ENCODE results near the gene DOCK7. TPM values are rescaled to one million over a fixed set of nuclear protein-coding genes. Genes with fewer than 3 reads are reported as not detected.

Gene DOCK7
- total RNA-seq, 1 donor from 2014 or later, result 13.4 TPM

DNA sequence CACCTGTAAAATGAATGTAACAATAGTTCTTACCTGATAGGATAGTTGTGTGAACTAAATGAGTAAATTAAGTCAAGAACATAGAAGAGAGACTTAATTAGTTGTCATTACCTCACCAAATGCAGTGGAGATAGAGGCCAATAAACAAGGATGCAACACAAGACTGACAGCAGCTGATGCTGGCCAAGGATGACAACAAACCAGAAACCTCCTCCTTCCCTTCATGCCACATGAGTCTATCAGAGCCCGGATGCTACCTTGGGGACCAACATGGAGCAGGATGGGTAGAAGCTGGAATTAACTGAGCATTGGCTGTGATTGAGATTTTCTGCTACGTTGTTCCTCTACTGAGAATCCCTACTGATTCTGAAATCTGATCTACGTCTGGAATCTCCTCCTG, 281.6 kb downstream of the DOCK7 start:
- Mint-ChIP-seq H3K27me3 (no peaks in the 10 kb centered on the region), H3K4me3 (no peak overlapping the region), H3K36me3 (ENCODE audit: low read depth) (no peaks in the 10 kb centered on the region), H3K9me3 (no peaks in the 10 kb centered on the region), H3K27ac (no peak overlapping the region), H3K4me1 (no peaks in the 10 kb centered on the region)
- intact Hi-C loops (cut with micrococcal nuclease), result loop anchor here (2.0 kb wide), 1 partner anchor 112 kb away; no protein-coding TSS in a partner anchor
- ChIA-PET POLR2A (no interaction called here), CTCF (interaction anchor here (1.1 to 3.5 kb wide), 3 partner anchors 231 to 340 kb away, joined by 3 to 22 read pairs (median 10); no protein-coding TSS in a partner anchor)
- DNase-seq (no peak), ATAC-seq (ENCODE audit: low read depth) (no peak)
- TF ChIP-seq, protein P1, sequence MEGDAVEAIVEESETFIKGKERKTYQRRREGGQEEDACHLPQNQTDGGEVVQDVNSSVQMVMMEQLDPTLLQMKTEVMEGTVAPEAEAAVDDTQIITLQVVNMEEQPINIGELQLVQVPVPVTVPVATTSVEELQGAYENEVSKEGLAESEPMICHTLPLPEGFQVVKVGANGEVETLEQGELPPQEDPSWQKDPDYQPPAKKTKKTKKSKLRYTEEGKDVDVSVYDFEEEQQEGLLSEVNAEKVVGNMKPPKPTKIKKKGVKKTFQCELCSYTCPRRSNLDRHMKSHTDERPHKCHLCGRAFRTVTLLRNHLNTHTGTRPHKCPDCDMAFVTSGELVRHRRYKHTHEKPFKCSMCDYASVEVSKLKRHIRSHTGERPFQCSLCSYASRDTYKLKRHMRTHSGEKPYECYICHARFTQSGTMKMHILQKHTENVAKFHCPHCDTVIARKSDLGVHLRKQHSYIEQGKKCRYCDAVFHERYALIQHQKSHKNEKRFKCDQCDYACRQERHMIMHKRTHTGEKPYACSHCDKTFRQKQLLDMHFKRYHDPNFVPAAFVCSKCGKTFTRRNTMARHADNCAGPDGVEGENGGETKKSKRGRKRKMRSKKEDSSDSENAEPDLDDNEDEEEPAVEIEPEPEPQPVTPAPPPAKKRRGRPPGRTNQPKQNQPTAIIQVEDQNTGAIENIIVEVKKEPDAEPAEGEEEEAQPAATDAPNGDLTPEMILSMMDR (IDR thresholded peaks at IDR 0.05), result no peak

DNA sequence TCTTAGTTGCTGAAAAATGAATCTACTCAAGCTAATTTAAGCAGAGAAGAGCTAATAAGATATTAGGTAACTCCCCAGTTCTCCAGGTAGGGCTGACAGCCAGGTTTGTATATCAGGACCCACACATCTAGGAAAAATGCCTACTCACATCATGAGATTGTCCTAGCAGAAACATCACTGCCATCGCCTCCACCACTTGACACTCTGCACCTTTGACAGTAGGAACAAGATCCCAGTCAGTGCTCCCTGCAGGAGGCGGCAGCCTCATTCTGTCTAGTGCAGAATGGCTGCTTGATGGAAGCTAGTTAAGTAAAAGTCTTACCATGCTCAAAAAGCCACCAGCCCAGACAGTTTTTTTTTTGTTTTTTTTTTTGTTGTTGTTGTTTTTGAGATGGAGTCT, 282.9 kb downstream of the DOCK7 start:
- intact Hi-C loops (cut with micrococcal nuclease), result no loop called here

More for the DNA sequence above, 282.9 kb downstream of the DOCK7 start:
- ATAC-seq (ENCODE audit: low read depth) (no peak), DNase-seq (no peak)
- Mint-ChIP-seq H3K36me3 (ENCODE audit: low read depth) (no peaks in the 10 kb centered on the region), H3K27me3 (no peaks in the 10 kb centered on the region), H3K9me3 (no peaks in the 10 kb centered on the region), H3K4me3 (no peak overlapping the region), H3K27ac (no peak overlapping the region), H3K4me1 (no peaks in the 10 kb centered on the region)
- POLR2A ChIA-PET, result no interaction called here
- CTCF ChIA-PET, result interaction anchor here (0.9 to 3.5 kb wide), 3 partner anchors 230 to 322 kb away, joined by 4 to 22 read pairs (median 10); no protein-coding TSS in a partner anchor
- TF ChIP-seq, protein P1 (IDR thresholded peaks at IDR 0.05), result no peak

Other genes starting within 250 kb of the DOCK7 start
- not detected in 2 replicates for gene ANGPTL3, start 90.9 kb downstream of the DOCK7 start, total RNA-seq
- gene ATG4C, start 95.7 kb upstream of the DOCK7 start, total RNA-seq, result 24.2 and 28.4 TPM in 2 replicates

All from activated B cell treated with CpG ODN at 0.5 μM for 24 hours (primary cell).